Hepatocyte (in vitro differentiated cells): ENCODE results near the gene HRAS.

Source experiments
- CTCF ChIP-seq: fragments of 200-600 bp; sonication (generic); IDR thresholded peaks from 2 replicates; pipeline ENCODE4 v1.5.1; 2016; ENCODE audit warnings: antibody characterized with exemption, mild to moderate bottlenecking; ENCODE audit not compliant: poor library complexity
- EZH2 ChIP-seq: fragments of 200-600 bp; sonication (generic); IDR thresholded peaks from 2 replicates; pipeline ENCODE4 v1.6.1; 2016; ENCODE audit warnings: antibody characterized with exemption, mild to moderate bottlenecking, borderline replicate concordance
- EZH2phosphoT487 ChIP-seq: fragments of 200-600 bp; sonication (generic); IDR thresholded peaks from one replicate; pipeline ENCODE4 v1.6.1; 2018; ENCODE audit warnings: antibody characterized with exemption, mild to moderate bottlenecking, low read depth, moderate library complexity; ENCODE audit not compliant: unreplicated experiment, severe bottlenecking

GRCh38 chr11:506995-507726, 28.2 kb downstream of the HRAS start, which contains the start of gene RNH1:
- TF ChIP-seq CTCF (no peak), EZH2phosphoT487 (no peak), EZH2 (no peak)
